Upper lobe of right lung (tissue), 1 donor: ENCODE data around the gene BICD1. TPM values are rescaled to one million over a fixed set of nuclear protein-coding genes. Genes with fewer than 3 reads are reported as not detected.
"Not testable (repeated sequence)": the region's sequence is repeated elsewhere in the genome, so short reads cannot be mapped to it uniquely, and the experiment has no call there.

ENCODE experiments used
- ATAC-seq: fragments of 200-7000 bp; cut with Tn5 transposase; one replicate; pipeline ENCODE4 v1.9.1; 2020; ENCODE audit warnings: mild to moderate bottlenecking, moderate library complexity
- DNase-seq: peaks from one replicate; pipeline ENCODE4 v3.0.0-alpha.2; 2020
- H3K27ac ChIP-seq: fragments of 200-600 bp; one replicate; pipeline ENCODE4 v1.8.0; 2022
- H3K27me3 ChIP-seq: fragments of 200-600 bp; one replicate; pipeline ENCODE4 v1.8.0; 2022; ENCODE audit warnings: mild to moderate bottlenecking
- H3K36me3 ChIP-seq: fragments of 200-600 bp; one replicate; pipeline ENCODE4 v1.8.0; 2022
- H3K4me1 ChIP-seq: fragments of 200-600 bp; one replicate; pipeline ENCODE4 v1.8.0; 2022
- H3K4me3 ChIP-seq: fragments of 200-600 bp; one replicate; pipeline ENCODE4 v1.8.0; 2022; ENCODE audit warnings: mild to moderate bottlenecking
- H3K9me3 ChIP-seq: fragments of 200-600 bp; one replicate; pipeline ENCODE4 v1.8.0; 2022
- CTCF ChIP-seq: fragments of 200-600 bp; IDR thresholded peaks from one replicate; pipeline ENCODE4 v1.8.0; 2022; ENCODE audit warnings: antibody characterized with exemption
- intact Hi-C: fragments of 100-400 bp; cut with DNase I; formaldehyde crosslinking; loops from one replicate; pipeline ENCODE4 v1.11.0; 2022
- total RNA-seq: library from RNA; stranded (reverse); fragmentation: NEBNext Ultra II Directional; extraction: Animal tissue kit (Norgen Biotek cat#: 25700); gene quantifications from one replicate; pipeline ENCODE4 v1.2.1, GENCODE V29; 2021
- donor health status: DM: no; HTN: yes; CAD: no; lungs with severe emphysema.

BICD1 gene
- total RNA-seq, 1 donor from 2014 or later: 18.0 TPM

- Histone ChIP-seq H3K27me3 (no peaks in the 10 kb centered on the region), H3K27ac (no peak overlapping the region), H3K4me3 (no peak overlapping the region), H3K4me1 (no peaks in the 10 kb centered on the region), H3K36me3 (no peaks in the 10 kb centered on the region), H3K9me3 (no peaks in the 10 kb centered on the region)
- intact Hi-C loops: no loop called here
- ATAC-seq (peak; percentile 10), DNase-seq (no peak)
- TF ChIP-seq CTCF: no peak
These were observed 120.1 kb downstream of the BICD1 start for GRCh38 chr12:32226768-32227167.

GRCh38 chr12:32229971-32230612 is 123.4 kb downstream of the BICD1 start:
- ATAC-seq: no peak

GRCh38 chr12:32230613-32230993 is 124.0 kb downstream of the BICD1 start:
- Histone ChIP-seq H3K4me3 (no peak overlapping the region), H3K27ac (no peak overlapping the region), H3K4me1 (no peaks in the 10 kb centered on the region), H3K9me3 (no peaks in the 10 kb centered on the region), H3K27me3 (no peaks in the 10 kb centered on the region), H3K36me3 (no peaks in the 10 kb centered on the region)
- intact Hi-C loops: no loop called here
- ATAC-seq (no peak), DNase-seq (no peak)
- no peak for TF ChIP-seq CTCF

More at GRCh38 chr12:32229971-32230612, 123.4 kb downstream of the BICD1 start:
- H3K27me3 ChIP-seq: no peaks in the 10 kb centered on the region
- no peak overlapping the region for H3K27ac ChIP-seq
- TF ChIP-seq CTCF: no peak
- H3K4me1 ChIP-seq: no peaks in the 10 kb centered on the region
- DNase-seq: no peak
- H3K4me3 ChIP-seq: no peak overlapping the region
- intact Hi-C loops: no loop called here
- H3K9me3 ChIP-seq: no peaks in the 10 kb centered on the region
- no peaks in the 10 kb centered on the region for H3K36me3 ChIP-seq

- H3K4me1 ChIP-seq, ATAC-seq, H3K4me3 ChIP-seq, H3K27me3 ChIP-seq, H3K9me3 ChIP-seq, DNase-seq, intact Hi-C loops, H3K36me3 ChIP-seq, H3K27ac ChIP-seq: not testable (repeated sequence)
These were observed 124.7 kb downstream of the BICD1 start for GRCh38 chr12:32231361-32231760.

- H3K27ac ChIP-seq: no peak overlapping the region
These were observed 126.9 kb downstream of the BICD1 start for GRCh38 chr12:32233568-32233967.

GRCh38 chr12:32235251-32235650 is 128.6 kb downstream of the BICD1 start:
- TF ChIP-seq CTCF: no peak

More at GRCh38 chr12:32233568-32233967, 126.9 kb downstream of the BICD1 start:
- intact Hi-C loops: no loop called here
- Histone ChIP-seq H3K4me1 (no peaks in the 10 kb centered on the region), H3K36me3 (no peaks in the 10 kb centered on the region), H3K9me3 (peaks cover 6% of the 10 kb centered on the region), H3K4me3 (no peak overlapping the region), H3K27me3 (no peaks in the 10 kb centered on the region)
- ATAC-seq (no peak), DNase-seq (no peak)
- TF ChIP-seq CTCF: no peak

More at GRCh38 chr12:32235251-32235650, 128.6 kb downstream of the BICD1 start:
- DNase-seq (no peak), ATAC-seq (no peak)
- Histone ChIP-seq H3K36me3 (no peaks in the 10 kb centered on the region), H3K27ac (no peak overlapping the region), H3K4me3 (no peak overlapping the region), H3K9me3 (peaks cover 6% of the 10 kb centered on the region), H3K4me1 (no peaks in the 10 kb centered on the region), H3K27me3 (no peaks in the 10 kb centered on the region)
- intact Hi-C loops: no loop called here
